DMS79 (cell line): ENCODE data around the gene RGS13.
"Not testable (repeated sequence)": the region's sequence is repeated elsewhere in the genome, so short reads cannot be mapped to it uniquely, and the experiment has no call there.

ENCODE experiments used
- DNase-seq: peaks from one replicate; lab custom pipeline; 2025; lab: John Stamatoyannopoulos, UW

Gene RGS13

GRCh38 chr1:192678099-192678498 lies 42.2 kb downstream of the RGS13 start:
- no peak for DNase-seq

DNA sequence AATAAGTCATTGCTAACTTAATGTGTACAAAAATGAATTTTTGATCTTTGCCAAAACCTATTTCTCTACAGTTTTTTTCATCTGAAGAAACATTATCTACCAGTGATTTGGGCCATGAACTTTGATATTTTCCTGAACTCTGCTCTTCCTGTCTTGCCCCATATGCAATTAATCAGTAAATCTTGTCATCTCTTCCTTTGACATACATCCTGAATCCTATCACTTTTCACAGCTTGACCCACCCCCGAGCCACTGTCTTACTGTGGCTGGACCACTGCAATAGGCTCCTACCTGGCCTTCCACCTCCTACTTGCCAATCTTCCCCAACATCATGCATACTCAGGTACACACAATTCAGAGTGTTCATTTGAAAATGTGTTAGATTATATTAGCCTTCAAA lies 46.4 kb downstream of the RGS13 start:
- no peak for DNase-seq

GRCh38 chr1:192683081-192683480 lies 47.1 kb downstream of the RGS13 start:
- DNase-seq = not testable (repeated sequence)

DNA sequence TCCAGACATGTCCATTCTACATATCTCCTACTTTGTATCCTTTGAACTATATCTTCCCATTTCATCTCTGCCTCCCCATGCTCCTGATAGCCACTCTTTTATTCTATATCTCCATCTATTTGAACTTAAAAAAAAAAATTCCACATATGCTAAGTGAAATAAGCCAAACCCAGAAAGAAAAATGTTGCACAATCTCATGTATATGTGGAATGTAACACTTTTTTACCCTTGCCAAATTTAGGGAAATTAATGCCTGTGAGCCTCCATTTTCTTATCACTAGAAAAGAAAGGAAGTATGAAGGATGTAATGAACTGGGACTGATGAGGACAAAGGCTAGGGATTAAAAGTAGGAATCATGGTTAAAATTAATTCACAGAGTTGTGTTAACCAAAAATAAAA lies 53.5 kb downstream of the RGS13 start:
- no peak for DNase-seq

DNA sequence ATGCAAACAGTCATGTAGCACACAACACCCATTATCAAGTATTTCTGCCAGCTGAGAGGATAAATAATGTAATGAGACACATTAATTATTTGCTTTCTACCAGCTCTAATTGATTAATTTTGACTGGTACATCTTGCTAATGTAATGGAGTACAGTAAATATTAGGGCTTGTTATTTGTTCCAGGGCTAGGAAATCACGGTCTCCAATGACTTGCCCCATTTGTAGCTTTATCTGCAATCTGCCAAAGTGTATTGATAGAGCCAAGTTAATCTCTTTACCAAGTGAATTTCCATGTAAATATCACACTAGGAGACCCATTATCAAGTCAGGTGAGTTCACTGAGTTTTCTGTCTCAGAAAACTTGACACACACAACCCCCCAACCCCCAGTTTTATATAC lies 55.1 kb downstream of the RGS13 start:
- no peak for DNase-seq

DNA sequence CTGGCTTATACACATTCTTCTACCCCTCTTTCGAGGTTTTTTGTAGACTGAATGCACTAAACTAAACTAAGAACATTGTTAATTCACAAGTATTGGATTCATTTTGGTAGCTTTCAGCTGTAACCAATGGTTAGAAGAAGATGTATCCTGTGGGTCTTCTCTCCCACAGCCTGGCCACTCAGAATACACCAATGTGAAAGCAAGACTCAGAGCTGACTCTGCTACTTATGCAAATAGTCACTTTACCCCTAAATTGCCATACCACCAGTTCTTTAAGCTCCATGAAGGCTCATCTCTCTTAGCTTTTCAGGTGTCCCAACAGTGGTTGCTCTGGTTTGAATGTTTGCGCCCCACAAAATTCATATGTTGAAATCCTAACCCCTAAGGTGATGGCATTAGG lies 60.1 kb downstream of the RGS13 start:
- no peak for DNase-seq

- no peak for DNase-seq
Measured at GRCh38 chr1:192697771-192698170, 61.8 kb downstream of the RGS13 start.

GRCh38 chr1:192698731-192699130 lies 62.8 kb downstream of the RGS13 start:
- no peak for DNase-seq

- no peak for DNase-seq
Measured at GRCh38 chr1:192700834-192701271, 64.9 kb downstream of the RGS13 start.

DNA sequence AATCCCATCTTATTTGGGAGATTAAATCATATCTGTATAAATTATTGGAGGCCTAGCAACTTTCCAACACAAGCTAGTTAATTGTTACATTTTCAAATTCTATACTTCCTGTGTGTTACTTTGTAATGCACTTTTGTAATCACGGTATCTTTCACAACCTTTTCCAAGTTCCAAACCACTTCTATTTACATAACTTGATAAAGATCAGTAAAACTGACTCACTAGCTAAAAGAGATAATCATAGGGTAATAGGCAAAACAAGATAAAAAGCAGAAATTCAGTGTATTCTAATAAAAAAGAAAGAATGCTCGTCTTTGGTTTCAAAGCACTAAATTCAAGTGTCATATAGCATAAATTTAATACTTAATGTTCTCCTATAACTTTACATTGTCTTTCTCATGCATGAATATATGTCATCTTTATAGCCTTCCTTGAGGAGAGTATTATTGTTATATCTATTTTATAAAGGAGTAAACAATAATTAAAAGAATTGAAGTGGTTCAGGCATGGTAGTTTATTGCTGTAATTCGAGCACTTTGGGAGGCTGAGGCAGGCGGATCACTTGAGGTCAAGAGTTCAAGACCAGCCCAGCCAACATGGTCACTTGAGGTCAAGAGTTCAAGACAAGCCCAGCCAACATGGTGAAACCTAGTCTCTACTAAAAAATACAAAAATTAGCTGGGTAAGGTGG lies 66.4 kb downstream of the RGS13 start:
- DNase-seq = no peak

DNA sequence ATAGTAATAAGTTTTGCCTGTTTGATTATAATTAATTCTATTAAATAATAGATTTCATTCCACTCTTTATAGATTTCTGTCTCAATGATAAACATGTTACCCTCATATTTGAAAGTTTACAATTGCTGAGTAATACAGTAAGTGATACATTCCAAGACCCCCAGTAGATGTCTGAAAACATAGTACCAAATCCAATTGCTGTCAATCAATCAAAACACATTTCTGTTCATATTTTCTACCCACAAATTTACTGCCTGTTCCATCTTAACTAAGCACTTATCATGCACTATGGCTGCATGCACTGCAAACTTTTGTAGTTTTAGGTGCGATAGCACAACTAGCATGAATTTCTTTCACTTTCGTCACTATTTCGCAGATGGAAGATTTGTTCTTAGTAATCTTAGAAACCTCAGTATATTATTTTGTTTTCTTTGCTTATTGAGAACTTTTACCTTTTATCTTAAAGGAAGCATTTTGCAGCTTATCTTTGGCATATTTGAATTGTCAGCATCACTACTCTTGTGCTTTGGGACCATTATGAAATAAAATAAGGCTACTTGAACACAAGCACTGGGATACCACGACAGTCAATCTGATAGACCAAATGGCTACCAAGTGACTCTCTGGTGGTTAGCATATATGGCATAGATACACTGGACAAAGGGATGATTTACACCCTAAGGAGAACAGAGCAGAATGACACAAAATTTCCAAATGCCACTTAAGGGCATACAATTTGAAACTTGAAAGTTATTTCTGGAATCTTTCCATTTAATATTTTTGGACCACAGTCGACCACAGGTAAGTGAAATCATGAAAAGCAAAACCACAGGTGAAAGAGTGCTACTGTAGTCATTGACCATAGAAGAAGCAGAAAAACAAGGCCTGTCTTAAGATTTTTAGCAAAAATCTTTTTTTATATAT lies 67.6 kb downstream of the RGS13 start:
- no peak for DNase-seq

GRCh38 chr1:192705510-192705909 lies 69.6 kb downstream of the RGS13 start:
- DNase-seq = no peak

- DNase-seq = no peak
Measured at GRCh38 chr1:192706936-192707335, 71.0 kb downstream of the RGS13 start.

- no peak for DNase-seq
Measured at GRCh38 chr1:192707978-192708547, 72.1 kb downstream of the RGS13 start.

GRCh38 chr1:192709544-192709943 lies 73.6 kb downstream of the RGS13 start:
- DNase-seq = no peak
